IMR-90 (cell line): ENCODE measurements around the gene WEE2.

ENCODE experiments used
- CEBPB ChIP-seq: IDR thresholded peaks from 2 replicates; pipeline ENCODE4 v1.6.1; 2012; ENCODE audit warnings: low read depth, low read length, improper control_type of control experiment
- CHD1 ChIP-seq: IDR thresholded peaks from 2 replicates; pipeline ENCODE4 v1.6.1; 2012; ENCODE audit warnings: low read depth, low read length, improper control_type of control experiment
- CTCF ChIP-seq: conservative IDR thresholded peaks from 2 replicates; pipeline ENCODE4 v1.5.1; 2012; ENCODE audit warnings: mild to moderate bottlenecking, low read depth, low read length, improper control_type of control experiment
- MAZ ChIP-seq: IDR thresholded peaks from 2 replicates; pipeline ENCODE4 v1.6.1; 2012; ENCODE audit warnings: low read depth, mild to moderate bottlenecking, low read length, improper control_type of control experiment, moderate library complexity, borderline replicate concordance
- RCOR1 ChIP-seq: IDR thresholded peaks from 2 replicates; pipeline ENCODE4 v1.6.1; 2012; ENCODE audit warnings: mild to moderate bottlenecking, low read length, improper control_type of control experiment; ENCODE audit not compliant: insufficient replicate concordance

- TF ChIP-seq RCOR1 (no peak), CTCF (no peak), CHD1 (no peak), CEBPB (no peak), MAZ (no peak)
These were observed 6.4 kb downstream of the WEE2 start for GRCh38 chr7:141714571-141714970.
